SKM-1 treated with dmso at 0.1 percent for 144 hours (cell line): Measurements from ENCODE around the gene PPP4C.

Source experiments
- DNase-seq: peaks from one replicate; lab custom pipeline; 2025; ENCODE audit not compliant: unreplicated experiment; lab: John Stamatoyannopoulos, UW

PPP4C gene

DNA sequence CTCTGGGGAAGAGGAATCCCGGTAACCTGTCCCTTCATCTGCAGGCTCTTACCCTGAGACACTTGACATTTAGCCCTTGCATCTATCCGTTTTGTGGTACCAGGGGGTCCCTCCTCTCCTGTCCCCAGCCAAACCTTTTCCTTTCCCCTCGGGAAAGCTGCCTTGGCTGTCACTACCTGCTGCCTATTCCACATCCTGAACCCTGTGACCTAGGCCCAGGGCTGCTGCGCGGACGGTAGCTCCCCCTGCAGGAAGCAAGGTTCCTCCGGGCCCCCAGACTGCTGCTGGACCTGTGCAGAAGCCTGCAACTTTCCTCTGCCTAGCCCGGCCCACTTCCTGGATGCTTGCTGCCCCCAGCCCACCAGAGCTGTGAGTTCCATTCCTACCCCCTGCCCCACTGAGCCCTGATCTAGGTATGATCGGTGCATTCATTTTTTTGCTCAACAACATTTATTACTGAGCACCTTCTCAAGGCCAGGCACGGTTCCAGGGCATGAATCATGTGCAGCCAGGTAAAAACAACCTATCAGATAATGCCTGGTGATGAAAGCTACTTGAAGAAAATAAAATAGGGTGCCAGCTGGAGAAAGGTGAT lies 20.7 kb upstream of the PPP4C start:
- DNase-seq, result no peak

DNA sequence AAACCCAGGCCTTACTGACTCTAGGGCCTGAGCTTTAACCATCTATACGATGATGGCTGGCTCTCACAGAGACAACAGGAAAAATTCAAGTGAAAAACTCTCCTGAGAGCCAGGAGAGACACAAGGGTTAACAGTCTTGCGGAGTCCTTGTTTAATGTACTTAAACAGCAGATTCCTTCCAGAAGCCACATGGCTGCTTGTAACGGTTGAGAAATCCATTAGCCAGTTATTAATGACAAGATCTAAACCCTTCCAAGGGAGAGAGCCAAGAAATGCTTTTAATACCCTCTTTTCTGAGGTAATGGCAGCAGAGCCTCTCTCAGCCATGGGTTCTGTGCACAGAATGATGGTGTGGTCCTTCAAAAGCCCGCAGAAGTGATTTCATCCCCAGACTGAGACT lies 15.4 kb upstream of the PPP4C start:
- DNase-seq, result no peak

DNA sequence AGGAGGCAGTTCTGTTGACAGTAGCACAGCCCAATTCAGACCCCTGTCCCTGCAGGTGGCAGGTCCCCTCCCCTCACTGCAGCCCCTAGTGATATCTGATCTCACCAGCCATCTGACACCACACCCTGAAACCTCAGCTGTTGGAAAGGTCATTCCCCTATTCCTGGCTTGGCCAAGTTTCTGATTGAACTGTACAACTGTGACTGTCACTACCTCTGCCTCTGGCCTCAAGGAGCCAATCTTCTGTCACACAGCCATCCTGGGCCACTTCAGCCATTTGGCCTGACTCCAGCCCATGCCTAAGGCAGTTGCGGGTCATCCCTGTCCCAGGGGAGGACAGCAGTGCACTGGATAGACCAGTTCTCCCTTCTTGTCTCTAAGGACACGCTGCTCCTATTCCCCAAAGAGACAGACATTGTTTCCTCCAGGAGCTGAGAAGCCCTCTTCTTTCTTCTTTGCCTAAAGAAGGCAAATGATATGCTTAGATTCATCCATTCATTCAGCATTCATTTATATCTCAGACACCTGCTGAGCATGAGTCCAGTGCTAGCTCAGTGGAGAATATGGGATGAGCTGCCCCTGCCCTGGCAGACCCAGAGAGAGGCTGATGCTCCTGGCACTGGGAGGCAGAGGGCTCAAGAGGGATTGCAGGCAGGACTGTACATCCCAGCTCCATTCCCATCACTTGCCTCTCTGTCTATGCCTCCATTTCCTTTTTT lies 14.8 kb upstream of the PPP4C start:
- no peak for DNase-seq

DNA sequence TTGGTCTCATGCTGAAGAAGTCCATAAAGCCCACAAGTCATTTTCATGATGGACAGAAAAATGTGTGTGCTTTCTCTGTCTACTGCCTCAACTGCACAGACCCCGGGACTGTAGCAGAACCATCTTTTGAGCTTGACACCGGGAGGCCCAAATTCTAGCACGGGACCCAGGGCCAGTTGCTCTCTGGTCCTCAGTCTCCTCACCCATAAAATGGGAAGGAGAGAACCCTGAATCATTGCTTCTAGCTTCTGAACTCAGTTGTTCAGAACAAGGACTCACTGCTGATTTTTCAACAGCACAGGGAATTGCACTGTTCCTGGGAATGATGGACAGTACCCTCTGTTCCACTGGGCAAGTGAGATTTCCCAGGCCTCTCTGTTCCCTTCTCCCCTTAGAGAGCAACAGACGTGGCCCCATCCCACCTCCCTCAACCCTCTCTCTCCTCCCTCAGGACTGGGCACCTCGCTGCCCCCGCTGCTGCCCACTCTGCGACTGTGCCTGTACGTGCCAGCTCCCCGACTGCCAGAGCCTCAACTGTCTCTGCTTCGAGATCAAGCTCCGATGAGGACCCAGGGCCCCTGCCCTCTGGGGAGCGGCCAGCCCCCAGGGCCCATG lies 12.4 kb upstream of the PPP4C start:
- DNase-seq, result no peak

DNA sequence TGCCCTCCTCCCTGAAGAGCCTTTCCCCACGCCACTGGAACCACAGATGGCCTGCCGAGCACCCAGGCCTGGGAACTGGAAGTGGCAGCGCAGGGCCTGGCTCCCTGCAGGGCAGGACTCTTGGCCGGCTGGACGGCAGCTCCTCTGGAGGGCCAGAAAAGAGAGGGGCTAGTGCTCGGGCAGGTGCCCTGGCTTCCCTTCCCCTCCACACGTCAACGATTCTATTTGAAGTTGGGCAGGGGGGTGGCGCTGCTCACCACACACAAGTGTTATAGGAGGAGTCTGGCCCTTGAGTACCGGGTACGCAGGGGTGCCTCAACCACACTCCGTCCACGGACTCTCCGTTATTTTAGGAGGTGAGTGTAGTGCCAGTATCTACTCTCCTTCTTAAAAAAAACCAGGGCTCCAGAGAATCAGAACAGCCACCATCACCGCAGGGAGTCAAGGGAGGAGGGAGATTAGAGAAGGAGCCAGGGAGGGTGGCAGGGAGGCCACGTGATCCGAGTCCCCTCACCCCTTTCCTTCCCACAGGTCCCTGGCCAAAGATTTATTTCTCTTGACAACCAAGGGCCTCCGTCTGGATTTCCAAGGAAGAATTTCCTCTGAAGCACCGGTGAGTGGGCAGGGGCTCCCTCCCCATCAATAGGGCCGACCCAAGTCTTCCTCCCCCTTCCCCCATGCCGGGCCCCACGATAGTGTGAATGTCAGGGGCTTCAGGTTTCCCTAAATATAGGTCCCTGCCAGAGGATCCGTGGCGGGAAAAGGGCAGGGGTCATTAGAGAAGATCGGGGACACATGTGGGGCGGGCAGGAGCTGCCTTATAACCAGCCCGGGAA lies 11.7 kb upstream of the PPP4C start:
- peak; percentile 65 for DNase-seq

DNA sequence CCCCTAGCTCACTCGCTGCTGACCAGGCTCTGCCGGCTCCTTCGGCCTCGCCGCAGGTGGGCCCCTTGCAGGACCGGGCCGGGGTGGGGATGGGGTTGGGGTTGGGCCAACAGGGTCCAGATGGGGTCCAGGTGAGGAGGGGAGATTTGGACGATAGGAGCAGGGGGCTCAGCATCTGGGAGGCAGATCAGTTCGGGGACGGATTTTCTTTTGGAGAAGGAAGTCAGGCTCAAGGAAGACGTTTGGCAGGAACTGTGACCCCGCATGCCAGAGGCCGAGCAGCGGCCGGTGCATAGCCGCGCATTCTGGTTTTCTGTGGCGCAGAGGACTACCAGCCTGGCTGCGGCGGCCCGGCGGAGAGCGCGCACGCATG lies 11.1 kb upstream of the PPP4C start:
- no peak for DNase-seq

DNA sequence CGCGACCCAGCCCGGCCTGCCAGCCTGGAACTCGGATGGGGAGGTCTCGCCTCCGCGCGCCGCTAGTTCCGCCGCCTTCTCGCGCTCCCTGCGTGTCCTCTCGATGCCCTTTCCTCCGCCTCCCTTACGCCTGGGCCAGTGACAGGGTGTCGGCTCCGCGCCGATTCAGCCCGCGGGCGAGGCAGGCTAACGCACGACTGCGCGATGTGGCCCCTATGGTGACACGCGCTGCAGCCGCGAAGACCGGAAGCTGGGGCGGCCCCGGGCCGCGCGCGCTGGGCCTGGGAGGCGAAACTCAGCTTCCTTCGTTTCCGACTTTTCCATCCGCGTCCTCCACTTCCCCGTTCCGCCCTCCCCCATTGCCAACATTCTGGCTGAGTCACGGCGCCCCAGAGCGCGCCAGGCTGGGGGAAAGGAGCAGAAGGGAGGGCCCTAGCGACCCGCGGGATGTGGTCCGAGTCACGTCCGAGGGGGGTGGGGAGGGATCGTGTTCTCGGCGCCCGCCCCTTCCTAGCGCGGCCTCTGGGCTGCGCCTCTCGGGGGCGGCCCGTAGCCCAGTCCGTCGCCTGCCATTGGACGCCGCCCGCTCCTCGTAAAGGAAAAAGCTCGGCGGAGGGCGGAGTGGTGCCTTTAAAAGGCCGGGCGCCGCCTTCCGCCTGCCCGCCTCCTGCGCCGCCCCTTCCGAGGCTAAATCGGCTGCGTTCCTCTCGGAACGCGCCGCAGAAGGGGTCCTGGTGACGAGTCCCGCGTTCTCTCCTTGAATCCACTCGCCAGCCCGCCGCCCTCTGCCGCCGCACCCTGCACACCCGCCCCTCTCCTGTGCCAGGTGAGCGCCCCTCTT lies 10.5 kb upstream of the PPP4C start, which contains the start of gene ALDOA:
Gene ALDOA (plus strand): TSS at position 659 of the 841 bp plus-strand sequence. CDS start 1,138 bp downstream, outside the sequence.
- DNase-seq, result peak; percentile 97

DNA sequence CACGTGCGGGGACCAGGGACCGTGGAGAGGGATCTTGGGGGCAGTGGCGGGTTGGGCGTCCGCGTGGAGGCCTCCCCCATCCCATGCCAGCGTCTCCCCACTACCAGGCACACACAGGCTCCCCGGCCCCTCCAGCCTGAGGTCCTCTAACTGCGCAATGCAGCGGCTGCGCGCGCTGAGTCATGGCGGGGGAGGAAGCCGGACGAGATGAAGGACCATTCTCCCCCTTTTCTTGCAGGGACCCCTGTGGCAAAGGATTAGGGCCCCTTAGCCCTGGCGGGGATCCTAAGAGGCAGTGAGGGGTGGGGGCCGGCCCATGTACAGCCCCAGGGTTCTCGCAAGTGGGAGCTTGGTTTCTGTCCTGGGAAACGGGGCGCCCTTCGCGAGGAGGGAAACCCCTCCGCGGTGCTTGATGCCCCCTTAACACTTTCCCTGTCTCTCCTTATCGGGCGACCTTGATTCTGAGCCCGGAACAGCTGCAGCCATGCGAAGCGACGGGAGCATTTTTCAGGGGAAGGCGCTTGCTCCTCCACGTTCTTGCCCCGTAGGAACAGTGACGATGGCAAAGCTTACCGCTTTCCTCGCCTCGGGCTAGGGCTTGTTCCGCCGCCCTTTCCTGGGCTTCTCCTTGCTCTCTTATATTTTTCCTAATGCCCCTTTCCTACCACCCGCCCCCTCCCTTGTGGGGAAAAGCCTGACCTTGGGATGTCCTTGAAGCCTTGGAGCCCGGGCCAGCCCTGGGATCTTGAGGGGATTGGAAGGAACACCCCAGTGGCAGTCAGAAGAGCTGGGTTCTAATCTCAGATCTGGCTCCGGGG lies 9.6 kb upstream of the PPP4C start:
- DNase-seq, result no peak

DNA sequence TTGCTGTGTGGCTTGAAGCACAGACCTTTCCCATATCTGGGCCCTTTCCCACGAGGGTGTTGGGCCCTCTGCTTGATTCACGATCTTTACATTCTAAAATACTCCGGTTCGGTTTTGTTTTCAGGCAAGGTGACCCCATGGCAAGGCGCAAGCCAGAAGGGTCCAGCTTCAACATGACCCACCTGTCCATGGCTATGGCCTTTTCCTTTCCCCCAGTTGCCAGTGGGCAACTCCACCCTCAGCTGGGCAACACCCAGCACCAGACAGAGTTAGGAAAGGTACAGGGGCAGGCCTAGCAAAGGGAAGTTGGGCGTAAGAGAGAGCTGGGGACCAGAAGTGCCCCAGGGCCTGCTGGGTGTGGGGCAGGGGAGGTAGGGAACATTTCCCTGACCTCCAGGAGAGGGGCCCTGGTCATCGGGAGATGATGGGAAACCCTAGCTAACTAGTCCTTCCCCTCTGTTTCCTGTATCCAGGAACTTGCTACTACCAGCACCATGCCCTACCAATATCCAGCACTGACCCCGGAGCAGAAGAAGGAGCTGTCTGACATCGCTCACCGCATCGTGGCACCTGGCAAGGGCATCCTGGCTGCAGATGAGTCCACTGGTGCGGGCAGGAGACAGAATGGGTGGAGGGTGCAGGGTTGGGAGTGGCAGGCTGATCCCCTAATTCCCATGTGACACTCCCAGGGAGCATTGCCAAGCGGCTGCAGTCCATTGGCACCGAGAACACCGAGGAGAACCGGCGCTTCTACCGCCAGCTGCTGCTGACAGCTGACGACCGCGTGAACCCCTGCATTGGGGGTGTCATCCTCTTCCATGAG lies 8.8 kb upstream of the PPP4C start:
- no peak for DNase-seq

DNA sequence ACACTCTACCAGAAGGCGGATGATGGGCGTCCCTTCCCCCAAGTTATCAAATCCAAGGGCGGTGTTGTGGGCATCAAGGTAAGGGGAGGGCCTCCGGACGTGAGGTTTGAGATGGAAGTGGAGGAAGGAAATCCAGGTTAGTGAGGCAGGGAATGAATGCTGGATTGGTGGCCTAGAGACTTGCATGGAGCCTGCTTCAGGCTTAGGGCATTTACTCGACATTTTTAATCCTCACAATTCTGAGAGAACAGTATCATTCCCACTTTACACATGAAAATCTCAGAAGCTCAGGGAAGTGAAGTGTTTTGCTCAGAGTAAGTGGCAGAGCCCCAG lies 8.2 kb upstream of the PPP4C start:
- DNase-seq, result no peak

DNA sequence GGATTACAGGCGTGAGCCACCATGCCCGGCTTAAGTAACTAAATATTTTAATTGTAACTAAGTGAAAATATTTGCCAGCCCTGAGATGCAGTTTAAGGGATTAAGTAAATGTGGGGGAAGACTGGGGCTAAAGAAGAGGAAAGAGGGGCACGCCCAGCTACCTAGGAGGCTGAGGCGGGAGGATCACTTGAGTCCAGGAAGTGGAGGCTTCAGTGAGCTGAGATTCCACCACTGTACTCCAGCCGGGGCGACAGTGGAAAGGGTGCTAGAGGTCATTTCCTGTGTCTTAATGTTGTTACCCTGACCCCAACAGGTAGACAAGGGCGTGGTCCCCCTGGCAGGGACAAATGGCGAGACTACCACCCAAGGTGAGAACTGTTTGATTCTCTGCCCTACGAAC lies 7.5 kb upstream of the PPP4C start:
- DNase-seq, result no peak

DNA sequence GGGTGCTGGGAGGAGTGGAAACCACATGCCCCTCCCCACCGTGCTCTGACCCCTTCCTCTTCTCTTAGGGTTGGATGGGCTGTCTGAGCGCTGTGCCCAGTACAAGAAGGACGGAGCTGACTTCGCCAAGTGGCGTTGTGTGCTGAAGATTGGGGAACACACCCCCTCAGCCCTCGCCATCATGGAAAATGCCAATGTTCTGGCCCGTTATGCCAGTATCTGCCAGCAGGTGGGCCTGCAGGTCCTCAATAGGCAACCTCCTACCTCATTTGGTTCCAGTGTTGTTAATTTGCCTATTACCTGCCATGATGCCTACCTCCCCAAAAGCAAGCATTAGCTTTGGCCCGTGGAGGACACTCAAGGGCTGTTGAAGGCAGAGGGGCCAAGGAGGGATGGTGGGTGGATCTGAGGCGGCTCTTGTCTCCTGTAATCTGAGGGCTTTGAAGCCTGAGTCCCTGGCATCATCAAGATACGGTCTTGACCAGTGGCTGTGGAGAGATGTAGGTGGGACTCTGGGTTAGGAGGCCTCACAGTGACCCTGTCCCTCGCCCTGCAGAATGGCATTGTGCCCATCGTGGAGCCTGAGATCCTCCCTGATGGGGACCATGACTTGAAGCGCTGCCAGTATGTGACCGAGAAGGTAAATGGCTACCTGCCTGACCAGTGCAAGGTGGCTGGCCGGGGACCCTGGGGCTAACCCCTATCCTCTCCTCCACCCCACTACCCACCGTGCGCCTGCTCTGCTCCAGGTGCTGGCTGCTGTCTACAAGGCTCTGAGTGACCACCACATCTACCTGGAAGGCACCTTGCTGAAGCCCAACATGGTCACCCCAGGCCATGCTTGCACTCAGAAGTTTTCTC lies 6.8 kb upstream of the PPP4C start:
- DNase-seq, result no peak

DNA sequence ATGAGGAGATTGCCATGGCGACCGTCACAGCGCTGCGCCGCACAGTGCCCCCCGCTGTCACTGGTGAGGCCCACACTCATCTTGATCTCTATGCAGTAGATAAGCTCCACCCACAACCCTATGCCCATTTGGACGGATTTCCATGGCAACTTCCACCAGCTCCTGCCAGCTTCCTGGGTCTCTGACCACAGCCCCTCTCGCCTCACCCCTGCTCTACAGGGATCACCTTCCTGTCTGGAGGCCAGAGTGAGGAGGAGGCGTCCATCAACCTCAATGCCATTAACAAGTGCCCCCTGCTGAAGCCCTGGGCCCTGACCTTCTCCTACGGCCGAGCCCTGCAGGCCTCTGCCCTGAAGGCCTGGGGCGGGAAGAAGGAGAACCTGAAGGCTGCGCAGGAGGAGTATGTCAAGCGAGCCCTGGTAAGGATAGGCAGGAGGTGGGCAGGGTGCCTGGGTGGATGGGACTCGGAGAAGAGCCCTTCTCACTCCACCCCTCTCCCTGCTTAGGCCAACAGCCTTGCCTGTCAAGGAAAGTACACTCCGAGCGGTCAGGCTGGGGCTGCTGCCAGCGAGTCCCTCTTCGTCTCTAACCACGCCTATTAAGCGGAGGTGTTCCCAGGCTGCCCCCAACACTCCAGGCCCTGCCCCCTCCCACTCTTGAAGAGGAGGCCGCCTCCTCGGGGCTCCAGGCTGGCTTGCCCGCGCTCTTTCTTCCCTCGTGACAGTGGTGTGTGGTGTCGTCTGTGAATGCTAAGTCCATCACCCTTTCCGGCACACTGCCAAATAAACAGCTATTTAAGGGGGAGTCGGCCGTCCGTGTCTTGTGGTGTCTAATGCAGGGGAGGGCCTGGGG lies 6.0 kb upstream of the PPP4C start:
- no peak for DNase-seq

DNA sequence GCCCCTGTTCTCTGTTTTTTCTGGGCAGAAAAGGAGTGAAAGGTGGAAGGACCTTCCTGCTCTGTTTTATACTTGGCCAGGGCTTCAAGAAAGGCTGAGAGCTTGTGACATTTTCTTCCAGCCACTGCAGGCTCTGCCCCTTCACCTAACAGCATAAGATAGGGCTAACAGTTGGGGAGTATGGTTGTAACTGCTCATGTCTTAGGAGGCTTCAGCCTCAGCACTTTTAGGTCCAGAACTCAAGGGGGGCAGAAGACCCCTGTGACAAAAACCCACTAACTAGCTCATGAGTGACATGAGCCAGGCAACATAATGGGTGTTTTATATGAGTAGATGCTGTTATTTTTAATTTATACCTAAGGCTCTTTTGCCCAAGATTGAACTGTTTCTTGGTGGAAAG lies 5.3 kb upstream of the PPP4C start:
- DNase-seq, result no peak

DNA sequence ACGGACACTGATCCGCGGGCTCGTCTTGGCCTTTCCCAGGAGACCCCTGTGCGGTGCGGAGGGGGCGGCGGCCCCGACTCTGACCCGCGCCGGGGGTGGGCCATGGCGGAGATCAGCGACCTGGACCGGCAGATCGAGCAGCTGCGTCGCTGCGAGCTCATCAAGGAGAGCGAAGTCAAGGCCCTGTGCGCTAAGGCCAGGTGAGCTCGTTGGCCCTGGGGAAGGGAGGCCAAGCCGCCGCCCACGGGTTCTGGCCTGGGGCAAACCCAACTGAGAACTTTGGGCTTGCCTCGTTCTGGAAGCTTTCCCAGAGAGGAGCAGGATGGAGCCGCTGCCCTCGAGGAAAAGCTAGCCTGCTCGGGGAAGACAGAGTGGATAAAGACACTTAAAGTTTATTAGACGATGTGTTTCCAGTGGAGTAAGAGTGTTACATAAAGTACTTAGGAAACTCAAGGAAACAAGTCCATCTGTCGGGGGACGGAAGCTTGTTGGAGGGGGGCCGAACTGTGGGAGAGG lies 540 bp downstream of the PPP4C start:
- no peak for DNase-seq

DNA sequence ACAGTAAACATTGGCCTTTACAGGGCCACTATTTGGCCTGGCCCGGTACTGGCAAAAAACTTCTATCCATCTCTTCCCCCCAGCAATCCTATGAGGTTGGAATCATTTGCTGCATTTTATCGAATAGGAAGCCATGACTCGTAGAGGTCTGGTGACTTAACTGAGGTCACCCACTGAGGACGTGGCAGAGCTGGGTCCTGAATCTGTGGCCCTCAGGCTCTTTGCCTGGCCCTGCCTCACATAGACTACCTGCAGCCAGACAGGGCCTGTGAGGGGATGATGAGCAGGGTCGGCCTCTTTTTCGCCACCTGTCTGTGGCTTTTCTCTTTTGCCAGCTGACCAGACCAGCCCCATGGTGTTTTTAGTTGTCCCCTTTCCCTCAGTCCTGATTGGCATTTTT lies 1.9 kb downstream of the PPP4C start:
- no peak for DNase-seq

DNA sequence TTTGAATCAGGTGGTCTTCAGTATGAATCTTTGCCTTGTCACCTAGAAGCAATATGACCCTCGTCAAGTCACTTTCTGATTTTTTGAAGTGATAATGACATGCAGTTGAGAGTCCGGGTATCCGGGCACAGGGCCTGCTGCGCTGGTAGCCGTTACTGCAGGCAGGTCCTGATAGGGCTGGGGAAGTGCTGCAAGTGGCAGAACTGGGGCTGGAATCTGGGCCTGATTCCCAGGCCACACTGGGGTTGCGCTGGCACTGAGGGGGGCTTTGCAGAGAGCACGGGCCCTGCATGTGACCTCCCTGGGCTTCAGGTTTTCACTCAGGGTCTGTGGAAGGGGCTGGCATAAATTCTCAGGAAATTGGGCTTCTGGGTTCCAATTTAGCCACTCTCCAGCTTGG lies 3.0 kb downstream of the PPP4C start:
- DNase-seq, result no peak
